DOHH2 (cell line): ENCODE data around the gene SLC16A3.

Experiments used
- H3F3A ChIP-seq: fragments of 200-600 bp; sonication (generic), shearing (Covaris generic); 2 replicates; pipeline ENCODE4 v1.6.0; 2016; ENCODE audit warnings: antibody characterized with exemption, mild to moderate bottlenecking; ENCODE audit not compliant: control insufficient read depth, insufficient read depth
- H3K27ac ChIP-seq: fragments of 200-600 bp; sonication (generic); 2 replicates; pipeline ENCODE4 v1.5.1; 2014; ENCODE audit warnings: low read depth, mild to moderate bottlenecking, low read length, moderate library complexity
- H3K27me3 ChIP-seq: fragments of 200-600 bp; sonication (generic); 2 replicates; pipeline ENCODE4 v1.6.1; 2014; ENCODE audit warnings: mild to moderate bottlenecking, low read length, mixed read lengths; ENCODE audit not compliant: control insufficient read depth
- H3K36me3 ChIP-seq: fragments of 200-600 bp; sonication (generic); 2 replicates; pipeline ENCODE4 v1.6.1; 2014; ENCODE audit warnings: mild to moderate bottlenecking, low read length, moderate library complexity, mixed read lengths; ENCODE audit not compliant: control insufficient read depth
- H3K4me1 ChIP-seq: fragments of 200-600 bp; sonication (generic); 2 replicates; pipeline ENCODE4 v1.6.1; 2014; ENCODE audit warnings: mild to moderate bottlenecking, low read length, mixed read lengths; ENCODE audit not compliant: control insufficient read depth
- H3K4me2 ChIP-seq: fragments of 200-600 bp; sonication (generic); 2 replicates; pipeline ENCODE4 v1.6.0; 2014; ENCODE audit warnings: mild to moderate bottlenecking, low read length, moderate library complexity
- H3K4me3 ChIP-seq: fragments of 200-600 bp; sonication (generic); 2 replicates; pipeline ENCODE4 v1.5.1; 2014; ENCODE audit warnings: mild to moderate bottlenecking, low read length, mixed read lengths
- H3K79me2 ChIP-seq: fragments of 200-600 bp; sonication (generic); 2 replicates; pipeline ENCODE4 v1.6.1; 2014; ENCODE audit warnings: mild to moderate bottlenecking, low read length, mixed read lengths; ENCODE audit not compliant: control insufficient read depth
- H3K9me2 ChIP-seq: fragments of 200-600 bp; sonication (generic); replicated peaks from 2 replicates; pipeline ENCODE4 v1.6.1; 2014; ENCODE audit warnings: mild to moderate bottlenecking, low read length, mixed read lengths; ENCODE audit not compliant: control insufficient read depth
- H3K9me3 ChIP-seq: fragments of 200-600 bp; sonication (generic); 2 replicates; pipeline ENCODE4 v1.6.1; 2014; ENCODE audit warnings: antibody characterized with exemption, low read length, mixed read lengths; ENCODE audit not compliant: control insufficient read depth, insufficient read depth
- H4K20me1 ChIP-seq: fragments of 200-600 bp; sonication (generic); 2 replicates; pipeline ENCODE4 v1.6.0; 2014; ENCODE audit warnings: low read depth, mild to moderate bottlenecking, antibody characterized with exemption, low read length, moderate library complexity; ENCODE audit not compliant: control insufficient read depth, insufficient read depth
- CTCF ChIP-seq: fragments of 200-600 bp; sonication (generic); IDR thresholded peaks from one replicate; pipeline ENCODE4 v1.5.1; 2014; ENCODE audit warnings: antibody characterized with exemption, mild to moderate bottlenecking, low read depth, low read length; ENCODE audit not compliant: poor library complexity, severe bottlenecking
- EZH2phosphoT487 ChIP-seq: fragments of 200-600 bp; sonication (generic); IDR thresholded peaks from 2 replicates; pipeline ENCODE4 v1.6.1; 2017; ENCODE audit warnings: borderline replicate concordance, mild to moderate bottlenecking, antibody characterized with exemption, low read length, moderate library complexity, mixed read lengths

The SLC16A3 gene

GRCh38 chr17:82194765-82195164, 34.1 kb upstream of the SLC16A3 start:
- peaks cover 11% of the 10 kb centered on the region for H3K4me1 ChIP-seq
- no peak for TF ChIP-seq EZH2phosphoT487
- TF ChIP-seq CTCF: no peak
- H3K4me2 ChIP-seq: no peak overlapping the region
- H3K36me3 ChIP-seq: peaks cover 20% of the 10 kb centered on the region
- no peak overlapping the region for H3K27ac ChIP-seq
- no peaks in the 10 kb centered on the region for H4K20me1 ChIP-seq
- no peaks in the 10 kb centered on the region for H3K27me3 ChIP-seq
- H3K4me3 ChIP-seq: no peak overlapping the region
- H3K9me2 ChIP-seq: no peaks in the 10 kb centered on the region
- no peaks in the 10 kb centered on the region for H3K9me3 ChIP-seq
- no peaks in the 10 kb centered on the region for H3F3A ChIP-seq
- no peaks in the 10 kb centered on the region for H3K79me2 ChIP-seq

GRCh38 chr17:82195675-82196672, 32.9 kb upstream of the SLC16A3 start:
- no peaks in the 10 kb centered on the region for H3K9me2 ChIP-seq
- H3K9me3 ChIP-seq: no peaks in the 10 kb centered on the region
- TF ChIP-seq EZH2phosphoT487: no peak
- no peak for TF ChIP-seq CTCF
- no peaks in the 10 kb centered on the region for H3F3A ChIP-seq
- H3K27me3 ChIP-seq: no peaks in the 10 kb centered on the region
- no peak overlapping the region for H3K27ac ChIP-seq
- H3K79me2 ChIP-seq: no peaks in the 10 kb centered on the region
- no peak overlapping the region for H3K4me3 ChIP-seq
- no peaks in the 10 kb centered on the region for H4K20me1 ChIP-seq
- peaks cover 11% of the 10 kb centered on the region for H3K4me1 ChIP-seq
- H3K4me2 ChIP-seq: no peak overlapping the region
- peaks cover 20% of the 10 kb centered on the region for H3K36me3 ChIP-seq

GRCh38 chr17:82198092-82198491, 30.8 kb upstream of the SLC16A3 start:
- no peaks in the 10 kb centered on the region for H3K27me3 ChIP-seq
- no peak overlapping the region for H3K27ac ChIP-seq
- H3K79me2 ChIP-seq: no peaks in the 10 kb centered on the region
- H3K36me3 ChIP-seq: peaks cover 11% of the 10 kb centered on the region
- no peak for TF ChIP-seq CTCF
- no peak for TF ChIP-seq EZH2phosphoT487
- no peak overlapping the region for H3K4me3 ChIP-seq
- no peaks in the 10 kb centered on the region for H3K9me3 ChIP-seq
- H3K9me2 ChIP-seq: no peaks in the 10 kb centered on the region
- no peaks in the 10 kb centered on the region for H3F3A ChIP-seq
- no peaks in the 10 kb centered on the region for H4K20me1 ChIP-seq
- H3K4me1 ChIP-seq: peaks cover 10% of the 10 kb centered on the region
- no peak overlapping the region for H3K4me2 ChIP-seq
